GM18870 (cell line): ENCODE results near the gene TMC3.
A peak's percentile ranks its signal among the peaks of the same experiment; 100 is the strongest.

Source experiments
- ATAC-seq: cut with Tn5 transposase; IDR thresholded peaks from one replicate; pipeline ENCODE4 v1.9.1; 2021; ENCODE audit warnings: moderate library complexity; ENCODE audit not compliant: unreplicated experiment

The TMC3 gene

DNA sequence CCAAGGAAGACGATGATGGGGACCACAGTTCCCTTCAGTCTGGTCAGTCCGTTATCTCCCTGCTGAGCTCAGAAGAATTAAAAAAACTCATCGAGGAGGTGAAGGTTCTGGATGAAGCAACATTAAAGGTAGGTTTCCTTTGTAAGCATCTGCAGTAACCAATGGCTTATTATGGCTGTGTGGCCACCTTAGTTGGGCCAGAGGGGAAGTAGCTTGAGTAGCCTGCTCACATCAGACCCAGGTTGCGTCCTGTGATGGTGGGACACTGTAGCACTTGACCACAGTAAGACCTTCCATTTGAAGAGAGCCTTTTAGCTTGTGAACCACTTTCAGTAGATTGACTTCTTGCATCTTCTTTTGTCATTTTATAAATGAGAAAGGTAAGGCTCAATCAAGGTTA, 72.6 kb downstream of the TMC3 start:
- ATAC-seq = peak; percentile 7

- ATAC-seq = no peak
These were observed 74.3 kb downstream of the TMC3 start for GRCh38 chr15:81299630-81300273.

DNA sequence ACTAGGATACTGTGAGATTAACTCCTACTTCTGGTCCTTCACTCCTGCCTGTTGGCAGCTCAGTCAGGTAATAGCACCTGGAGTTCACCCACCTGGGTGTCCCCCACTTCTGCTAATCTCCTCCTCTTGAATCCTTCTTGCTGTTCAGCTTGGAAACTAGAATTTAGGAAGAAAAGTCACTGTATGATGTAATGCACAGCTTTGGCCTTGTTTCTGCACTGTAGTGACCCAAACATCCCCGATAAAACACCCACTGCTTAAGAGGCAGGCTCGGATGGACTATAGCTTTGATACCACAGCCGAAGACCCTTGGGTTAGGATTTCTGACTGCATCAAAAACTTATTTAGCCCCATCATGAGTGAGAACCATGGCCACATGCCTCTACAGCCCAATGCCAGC, 74.9 kb downstream of the TMC3 start:
- no peak for ATAC-seq

- ATAC-seq = no peak
These were observed 75.4 kb downstream of the TMC3 start for GRCh38 chr15:81298611-81299010.

DNA sequence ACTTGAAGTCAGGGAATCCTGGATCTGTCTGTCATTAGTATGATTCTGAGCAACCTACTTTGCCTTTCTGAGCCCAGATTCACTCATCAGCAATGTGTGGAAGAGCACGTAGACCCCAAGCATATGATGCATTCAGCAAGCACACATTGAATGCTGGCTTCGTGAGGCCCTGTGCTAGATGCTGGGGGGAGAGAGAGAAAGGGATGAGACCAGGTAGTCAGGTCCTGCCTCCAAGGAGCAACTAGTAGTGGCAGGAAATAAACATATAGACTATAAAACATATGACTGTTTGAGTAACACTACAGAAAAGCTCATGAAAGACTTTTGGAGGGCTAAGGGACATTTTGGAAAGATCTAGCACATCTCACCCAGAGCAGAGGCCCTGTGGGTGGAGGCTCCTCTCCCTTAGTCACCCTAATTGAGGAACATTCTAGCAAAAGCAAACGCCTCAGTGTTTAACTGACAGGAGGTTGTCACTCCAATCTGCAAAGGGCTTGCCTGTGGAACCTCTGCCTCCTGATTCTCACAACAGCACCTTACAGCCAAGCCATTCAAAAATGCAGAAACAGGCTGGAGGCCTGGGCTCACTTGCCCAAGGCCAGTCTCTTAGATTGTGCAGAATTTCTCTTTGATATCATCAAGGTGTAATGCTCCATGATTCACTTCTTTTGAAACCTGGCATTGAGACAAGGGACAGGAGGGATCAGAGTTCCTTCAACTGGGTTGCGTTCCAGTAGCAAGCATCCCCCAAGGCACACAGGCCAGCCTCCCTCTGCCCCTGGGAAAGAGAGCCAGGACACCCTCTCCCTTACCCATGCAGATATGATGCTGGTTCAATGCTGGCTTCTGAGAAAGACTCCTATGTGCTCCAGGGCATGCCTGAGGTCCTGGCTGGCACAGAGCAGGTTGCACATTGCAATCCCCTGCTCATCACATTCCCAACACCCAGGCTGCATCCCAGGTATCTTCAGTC, 76.1 kb downstream of the TMC3 start:
- no peak for ATAC-seq

GRCh38 chr15:81297147-81297572, 76.9 kb downstream of the TMC3 start:
- no peak for ATAC-seq

- peak; percentile 33 for ATAC-seq
These were observed 77.3 kb downstream of the TMC3 start for GRCh38 chr15:81296673-81297072.

- no peak for ATAC-seq
These were observed 77.8 kb downstream of the TMC3 start for GRCh38 chr15:81296186-81296585.

DNA sequence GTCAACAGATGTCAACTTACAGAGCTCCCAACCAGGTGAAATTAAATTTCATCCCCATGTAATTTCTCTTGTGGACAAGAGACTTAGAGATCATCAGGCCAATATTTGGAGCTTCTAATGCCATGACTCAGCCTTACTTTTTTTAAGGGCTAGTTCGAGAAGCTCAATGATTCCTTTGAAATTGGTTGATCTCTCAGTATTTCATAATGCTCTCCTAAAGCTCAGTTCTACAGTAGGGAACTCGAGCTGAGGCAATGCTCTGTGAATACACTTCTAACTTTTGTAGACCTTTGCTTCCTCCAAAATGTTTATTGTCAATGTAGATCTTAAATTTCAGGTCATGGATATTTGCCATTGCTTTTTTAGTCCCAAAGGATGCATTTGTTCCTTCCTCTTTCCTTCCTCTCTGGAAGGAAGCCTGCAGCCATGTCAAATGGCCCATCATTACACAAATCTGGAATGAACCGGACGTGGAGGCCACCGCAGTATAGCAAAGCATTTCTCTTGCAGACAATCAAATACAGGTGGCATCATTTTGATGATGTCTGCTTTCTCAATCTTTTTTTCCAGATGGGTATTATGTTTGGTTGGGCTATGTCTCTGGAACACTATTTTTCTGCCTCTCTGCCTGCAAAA, 78.4 kb downstream of the TMC3 start:
- ATAC-seq = no peak

DNA sequence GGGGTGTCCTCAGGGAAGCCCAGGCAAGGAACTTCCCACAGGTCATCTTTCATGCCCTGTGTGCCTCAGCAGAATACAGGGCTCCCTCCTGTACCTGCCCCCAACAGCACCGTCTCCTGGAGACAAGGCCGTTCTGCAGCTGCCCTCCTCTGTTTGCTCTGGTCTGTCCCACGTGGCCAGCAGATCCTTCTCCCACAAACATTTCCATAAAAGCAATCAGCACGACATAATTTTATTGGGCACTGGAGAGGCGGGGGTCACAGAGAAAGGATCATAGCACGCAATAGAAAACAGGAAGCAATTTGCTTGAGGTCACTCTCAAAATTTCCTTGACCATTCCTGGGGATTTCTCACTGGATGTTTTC, 79.5 kb downstream of the TMC3 start:
- ATAC-seq = no peak

- ATAC-seq = peak; percentile 80
These were observed 80.1 kb downstream of the TMC3 start for GRCh38 chr15:81293728-81294515.

GRCh38 chr15:81292523-81293001, 81.5 kb downstream of the TMC3 start:
- ATAC-seq = no peak

- ATAC-seq = no peak
These were observed 82.0 kb downstream of the TMC3 start for GRCh38 chr15:81291916-81292522.

- no peak for ATAC-seq
These were observed 84.1 kb downstream of the TMC3 start for GRCh38 chr15:81289910-81290309.

GRCh38 chr15:81288616-81289015, 85.4 kb downstream of the TMC3 start:
- no peak for ATAC-seq

GRCh38 chr15:81288040-81288439, 86.0 kb downstream of the TMC3 start:
- ATAC-seq = no peak

DNA sequence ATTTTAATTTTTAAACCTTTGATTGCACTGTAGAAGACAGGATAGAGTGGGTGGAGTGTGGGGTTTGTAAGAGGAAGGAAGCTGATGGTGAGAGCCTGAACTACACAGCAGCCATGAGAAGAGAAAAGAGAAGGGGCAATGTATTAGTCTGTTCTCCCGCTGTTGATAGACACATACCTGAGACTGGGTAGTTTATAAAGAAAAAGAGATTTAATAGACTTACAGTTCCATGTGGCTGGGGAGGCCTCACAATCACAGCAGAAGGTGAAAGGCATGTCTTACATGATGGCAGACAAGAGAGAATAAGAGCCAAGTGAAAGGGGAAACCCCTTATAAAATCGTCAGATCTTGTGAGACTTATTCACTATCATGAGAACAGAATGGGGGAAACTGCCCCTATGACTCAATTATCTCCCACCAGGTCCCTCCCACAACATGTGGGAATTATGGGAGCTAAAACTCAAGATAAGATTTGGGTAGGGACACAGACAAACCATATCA, 87.3 kb downstream of the TMC3 start:
- no peak for ATAC-seq

- ATAC-seq = no peak
These were observed 88.6 kb downstream of the TMC3 start for GRCh38 chr15:81285461-81285860.

DNA sequence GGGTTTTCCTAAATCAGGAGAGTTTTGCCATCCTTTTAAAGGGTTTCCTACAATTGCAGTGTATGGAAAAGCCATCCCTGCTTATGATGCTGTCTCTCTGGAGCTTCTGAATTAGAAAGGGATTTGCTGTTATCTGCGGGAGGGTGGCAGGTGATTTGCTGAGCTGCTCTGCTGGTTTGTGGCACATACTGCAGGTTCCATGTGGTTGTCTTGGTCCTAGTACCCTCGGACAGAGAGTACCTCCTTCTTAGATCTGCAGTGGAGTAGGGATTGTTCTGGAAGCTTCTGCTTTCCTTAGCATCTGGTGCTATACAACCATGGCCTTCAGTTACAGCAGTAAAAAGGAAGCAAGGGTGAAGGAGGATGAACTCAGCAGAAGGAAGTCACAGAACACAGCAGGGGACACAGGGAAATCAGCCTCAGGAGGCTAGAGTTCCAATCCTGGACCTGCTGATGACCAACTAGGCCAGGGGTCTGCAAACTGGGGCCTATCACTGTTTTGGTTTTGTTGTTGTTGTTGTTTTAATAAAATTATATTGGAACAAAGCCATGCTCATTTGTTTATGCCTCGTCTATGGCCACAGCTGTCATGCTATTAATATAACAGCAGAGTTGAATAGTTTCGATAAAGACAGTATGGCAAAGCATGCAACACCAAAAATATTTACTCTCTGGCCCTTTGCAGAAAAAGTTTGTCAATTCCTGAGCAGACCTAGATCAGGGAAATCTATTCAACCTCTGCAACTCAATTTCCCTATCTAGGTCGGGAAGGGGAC, 89.6 kb downstream of the TMC3 start:
- no peak for ATAC-seq
